ENCODE data around the gene DDX24. TPM values are rescaled to one million over a fixed set of nuclear protein-coding genes. Genes with fewer than 3 reads are reported as not detected.

Gene DDX24
- total RNA-seq, 4 donors from 2014 or later, result 106 to 215 (median 147) TPM

GRCh38 chr14:94114589-94115057 is 33.6 kb upstream of the DDX24 start:
- DNase-seq (ENCODE audit: low spot score) (peak; percentile 20), ATAC-seq (ENCODE audit: low FRiP score) (no peak)
- TF ChIP-seq CTCF (IDR thresholded peaks at IDR 0.05), result no peak

GRCh38 chr14:94113908-94114588 is 33.0 kb upstream of the DDX24 start:
- ATAC-seq (ENCODE audit: low FRiP score) (no peak), DNase-seq (ENCODE audit: low spot score) (peak; percentile 19)
- TF ChIP-seq CTCF (IDR thresholded peaks at IDR 0.05), result no peak

GRCh38 chr14:94113490-94113889 is 32.5 kb upstream of the DDX24 start:
- TF ChIP-seq CTCF (IDR thresholded peaks at IDR 0.05), result no peak
- ATAC-seq (ENCODE audit: low FRiP score), result no peak
- peak; percentile 19 for DNase-seq (ENCODE audit: low spot score)

- ATAC-seq (ENCODE audit: low FRiP score), result no peak
- DNase-seq (ENCODE audit: low spot score), result peak; percentile 8
- no peak for TF ChIP-seq CTCF (IDR thresholded peaks at IDR 0.05)
These were observed 32.1 kb upstream of the DDX24 start for GRCh38 chr14:94113073-94113472.

- DNase-seq (ENCODE audit: low spot score), result no peak
- TF ChIP-seq CTCF (IDR thresholded peaks at IDR 0.05), result no peak
These were observed 31.6 kb upstream of the DDX24 start for GRCh38 chr14:94112513-94113063.

GRCh38 chr14:94111276-94112095 is 30.5 kb upstream of the DDX24 start:
- peak; percentile 21 for ATAC-seq (ENCODE audit: low FRiP score)
- no peak for TF ChIP-seq CTCF (IDR thresholded peaks at IDR 0.05)
- no peak for DNase-seq (ENCODE audit: low spot score)

More at GRCh38 chr14:94112513-94113063, 31.6 kb upstream of the DDX24 start:
- ATAC-seq (ENCODE audit: low FRiP score), result no peak

Measured in omental fat pad (tissue), 4 donors.